ENCODE results near the gene BIRC5. TPM values are rescaled to one million over a fixed set of nuclear protein-coding genes. Genes with fewer than 3 reads are reported as not detected.
A peak's percentile ranks its signal among the peaks of the same experiment; 100 is the strongest.

The BIRC5 gene
- total RNA-seq, 1 experiment from 2014 or later, result 140 TPM

DNA sequence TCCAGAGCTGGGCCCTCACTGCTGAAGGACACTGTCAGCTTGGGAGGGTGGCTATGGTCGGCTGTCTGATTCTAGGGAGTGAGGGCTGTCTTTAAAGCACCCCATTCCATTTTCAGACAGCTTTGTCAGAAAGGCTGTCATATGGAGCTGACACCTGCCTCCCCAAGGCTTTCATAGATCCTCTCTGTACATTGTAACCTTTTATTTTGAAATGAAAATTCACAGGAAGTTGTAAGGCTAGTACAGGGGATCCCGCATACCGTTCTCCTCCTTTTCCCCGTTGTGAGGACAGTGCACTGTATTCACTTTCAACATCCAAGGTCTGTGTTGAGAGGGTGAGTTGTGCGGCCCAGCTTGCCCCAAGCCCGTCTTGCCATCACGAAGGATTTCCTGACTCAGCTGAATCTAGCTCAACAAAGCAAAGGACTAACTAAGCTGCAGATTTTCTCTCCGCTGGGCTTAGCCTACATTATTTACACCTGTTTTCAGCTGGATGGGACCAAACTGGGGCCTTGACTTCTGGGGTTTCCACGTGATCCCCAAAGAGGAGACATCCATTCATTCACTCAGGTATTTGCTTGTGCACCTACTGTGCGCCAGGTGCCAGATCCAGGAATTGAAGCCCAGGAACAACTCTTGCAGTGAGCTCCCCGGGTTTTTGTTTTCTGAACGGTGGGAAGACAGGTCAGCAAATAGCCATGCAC is 12.2 kb downstream of the BIRC5 start:
- Histone ChIP-seq H2AFZ (ENCODE audit: low read depth, low read length, poor library complexity, severe bottlenecking) (no peak overlapping the region), H3K9ac (ENCODE audit: low read length) (no peak overlapping the region), H3K4me3 (replicated peaks in 1 of 2; ENCODE audit: low read depth in 1 of 2, low read length in 2 of 2) (no peak overlapping the region), H3K27ac (ENCODE audit: low read depth, low read length) (no peak overlapping the region), H3K9me3 (ENCODE audit: control insufficient read depth in 1 of 2, insufficient read depth in 1 of 2, low read depth in 1 of 2, low read length in 2 of 2) (no peaks in the 10 kb centered on the region), H3K36me3 (ENCODE audit: control insufficient read depth in 1 of 2, insufficient read depth in 2 of 2, low read length in 2 of 2) (peaks cover 28 to 33% of the 10 kb centered on the region in 2 experiments), H4K20me1 (ENCODE audit: insufficient read depth) (no peaks in the 10 kb centered on the region), H3K27me3 (ENCODE audit: insufficient read depth, low read length) (no peaks in the 10 kb centered on the region), H3K79me2 (ENCODE audit: insufficient read depth, low read length) (peaks cover 9% of the 10 kb centered on the region), H3K9me2 (ENCODE audit: insufficient read depth) (no peaks in the 10 kb centered on the region), H3K4me1 (ENCODE audit: control insufficient read depth in 1 of 2, insufficient read depth in 2 of 2, low read length in 2 of 2) (no peaks in the 10 kb centered on the region), H3K4me2 (ENCODE audit: low read length) (no peak overlapping the region)
- ChIA-PET POLR2A (interaction anchor here (0.8 to 1.8 kb wide), 3 partner anchors 25 to 39 kb away, joined by 3 to 6 read pairs (median 4); partner anchors contain the start of genes AFMID and TK1), RAD21 (ENCODE audit: low non-redundant PET in 1 of 2, low total read pairs in 2 of 2, uncharacterized antibody in 2 of 2, unreplicated experiment in 2 of 2) (interaction anchor here in 1 of 2 experiments (1.7 kb wide), 1 partner anchor 40 kb away, joined by 3 read pairs; the partner anchor contains the start of gene TK1), CTCF (interaction anchor here (0.9 kb wide), 1 partner anchor 25 kb away, joined by 3 read pairs; no protein-coding TSS in a partner anchor)
- ATAC-seq, result peak; percentile 24
- DNase-seq (ENCODE audit: low read depth, low spot score), result no peak
- TF ChIP-seq TCF7L2 (IDR thresholded peaks at IDR 0.05; ENCODE audit: borderline replicate concordance, extremely low read depth, insufficient read depth, insufficient read length), result no peak
- no peak for TF ChIP-seq FOSL1 (IDR thresholded peaks at IDR 0.05; ENCODE audit: low read depth)
- TF ChIP-seq, protein P1, sequence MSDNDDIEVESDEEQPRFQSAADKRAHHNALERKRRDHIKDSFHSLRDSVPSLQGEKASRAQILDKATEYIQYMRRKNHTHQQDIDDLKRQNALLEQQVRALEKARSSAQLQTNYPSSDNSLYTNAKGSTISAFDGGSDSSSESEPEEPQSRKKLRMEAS (IDR thresholded peaks at IDR 0.05), result no peak
- TF ChIP-seq, protein P2, sequence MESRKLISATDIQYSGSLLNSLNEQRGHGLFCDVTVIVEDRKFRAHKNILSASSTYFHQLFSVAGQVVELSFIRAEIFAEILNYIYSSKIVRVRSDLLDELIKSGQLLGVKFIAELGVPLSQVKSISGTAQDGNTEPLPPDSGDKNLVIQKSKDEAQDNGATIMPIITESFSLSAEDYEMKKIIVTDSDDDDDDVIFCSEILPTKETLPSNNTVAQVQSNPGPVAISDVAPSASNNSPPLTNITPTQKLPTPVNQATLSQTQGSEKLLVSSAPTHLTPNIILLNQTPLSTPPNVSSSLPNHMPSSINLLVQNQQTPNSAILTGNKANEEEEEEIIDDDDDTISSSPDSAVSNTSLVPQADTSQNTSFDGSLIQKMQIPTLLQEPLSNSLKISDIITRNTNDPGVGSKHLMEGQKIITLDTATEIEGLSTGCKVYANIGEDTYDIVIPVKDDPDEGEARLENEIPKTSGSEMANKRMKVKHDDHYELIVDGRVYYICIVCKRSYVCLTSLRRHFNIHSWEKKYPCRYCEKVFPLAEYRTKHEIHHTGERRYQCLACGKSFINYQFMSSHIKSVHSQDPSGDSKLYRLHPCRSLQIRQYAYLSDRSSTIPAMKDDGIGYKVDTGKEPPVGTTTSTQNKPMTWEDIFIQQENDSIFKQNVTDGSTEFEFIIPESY (IDR thresholded peaks at IDR 0.05; ENCODE audit: extremely low read depth, insufficient replicate concordance, low read length), result no peak
- no peak for TF ChIP-seq POLR2A (IDR thresholded peaks at IDR 0.05; ENCODE audit: borderline replicate concordance, extremely low read depth, insufficient read depth, insufficient read length)
- TF ChIP-seq ZFX (IDR thresholded peaks at IDR 0.05), result no peak
- TF ChIP-seq, protein P3, sequence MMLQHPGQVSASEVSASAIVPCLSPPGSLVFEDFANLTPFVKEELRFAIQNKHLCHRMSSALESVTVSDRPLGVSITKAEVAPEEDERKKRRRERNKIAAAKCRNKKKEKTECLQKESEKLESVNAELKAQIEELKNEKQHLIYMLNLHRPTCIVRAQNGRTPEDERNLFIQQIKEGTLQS (IDR thresholded peaks at IDR 0.05), result no peak
- TF ChIP-seq YY1 (IDR thresholded peaks at IDR 0.05; ENCODE audit: extremely low read depth, insufficient replicate concordance, low read depth, low read length), result no peak
- TF ChIP-seq, protein P4, sequence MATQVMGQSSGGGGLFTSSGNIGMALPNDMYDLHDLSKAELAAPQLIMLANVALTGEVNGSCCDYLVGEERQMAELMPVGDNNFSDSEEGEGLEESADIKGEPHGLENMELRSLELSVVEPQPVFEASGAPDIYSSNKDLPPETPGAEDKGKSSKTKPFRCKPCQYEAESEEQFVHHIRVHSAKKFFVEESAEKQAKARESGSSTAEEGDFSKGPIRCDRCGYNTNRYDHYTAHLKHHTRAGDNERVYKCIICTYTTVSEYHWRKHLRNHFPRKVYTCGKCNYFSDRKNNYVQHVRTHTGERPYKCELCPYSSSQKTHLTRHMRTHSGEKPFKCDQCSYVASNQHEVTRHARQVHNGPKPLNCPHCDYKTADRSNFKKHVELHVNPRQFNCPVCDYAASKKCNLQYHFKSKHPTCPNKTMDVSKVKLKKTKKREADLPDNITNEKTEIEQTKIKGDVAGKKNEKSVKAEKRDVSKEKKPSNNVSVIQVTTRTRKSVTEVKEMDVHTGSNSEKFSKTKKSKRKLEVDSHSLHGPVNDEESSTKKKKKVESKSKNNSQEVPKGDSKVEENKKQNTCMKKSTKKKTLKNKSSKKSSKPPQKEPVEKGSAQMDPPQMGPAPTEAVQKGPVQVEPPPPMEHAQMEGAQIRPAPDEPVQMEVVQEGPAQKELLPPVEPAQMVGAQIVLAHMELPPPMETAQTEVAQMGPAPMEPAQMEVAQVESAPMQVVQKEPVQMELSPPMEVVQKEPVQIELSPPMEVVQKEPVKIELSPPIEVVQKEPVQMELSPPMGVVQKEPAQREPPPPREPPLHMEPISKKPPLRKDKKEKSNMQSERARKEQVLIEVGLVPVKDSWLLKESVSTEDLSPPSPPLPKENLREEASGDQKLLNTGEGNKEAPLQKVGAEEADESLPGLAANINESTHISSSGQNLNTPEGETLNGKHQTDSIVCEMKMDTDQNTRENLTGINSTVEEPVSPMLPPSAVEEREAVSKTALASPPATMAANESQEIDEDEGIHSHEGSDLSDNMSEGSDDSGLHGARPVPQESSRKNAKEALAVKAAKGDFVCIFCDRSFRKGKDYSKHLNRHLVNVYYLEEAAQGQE (IDR thresholded peaks at IDR 0.05; ENCODE audit: low read depth), result no peak
- TF ChIP-seq CBX3 (IDR thresholded peaks at IDR 0.05; ENCODE audit: low read depth), result no peak
- intact Hi-C loops (cut with micrococcal nuclease), result no loop called here
- no TSS peak for BruUV-seq (replicated peaks)

Measured in HCT116 (cell line).